ENCODE results near the gene ZNF827. TPM values are rescaled to one million over a fixed set of nuclear protein-coding genes. Genes with fewer than 3 reads are reported as not detected.
A peak's percentile ranks its signal among the peaks of the same experiment; 100 is the strongest.

The ZNF827 gene
- total RNA-seq, 1 donor from 2014 or later = 23.8 TPM

GRCh38 chr4:145859926-145860325, 78.7 kb downstream of the ZNF827 start:
- H3K27me3 Mint-ChIP-seq (ENCODE audit: low read depth) = no peaks in the 10 kb centered on the region
- H3K36me3 Mint-ChIP-seq (ENCODE audit: low read depth) = peaks cover 3% of the 10 kb centered on the region
- H3K27ac Mint-ChIP-seq (ENCODE audit: unreplicated experiment) = peak overlapping the region; percentile 34
- peaks cover 4% of the 10 kb centered on the region for H3K9me3 Mint-ChIP-seq (ENCODE audit: low read depth)
- no peak overlapping the region for H3K4me3 Mint-ChIP-seq (ENCODE audit: unreplicated experiment)
- H3K4me1 Mint-ChIP-seq (ENCODE audit: low read depth) = peaks cover 43% of the 10 kb centered on the region
- no peak for TF ChIP-seq CTCF (IDR thresholded peaks at IDR 0.05)
- DNase-seq (ENCODE audit: low spot score) = no peak

GRCh38 chr4:145859426-145859825, 79.2 kb downstream of the ZNF827 start:
- Mint-ChIP-seq H3K9me3 (ENCODE audit: low read depth) (peaks cover 4% of the 10 kb centered on the region), H3K27ac (ENCODE audit: unreplicated experiment) (no peak overlapping the region), H3K27me3 (ENCODE audit: low read depth) (no peaks in the 10 kb centered on the region), H3K36me3 (ENCODE audit: low read depth) (peaks cover 5% of the 10 kb centered on the region), H3K4me1 (ENCODE audit: low read depth) (peaks cover 43% of the 10 kb centered on the region), H3K4me3 (ENCODE audit: unreplicated experiment) (no peak overlapping the region)
- TF ChIP-seq CTCF (IDR thresholded peaks at IDR 0.05) = no peak
- DNase-seq (ENCODE audit: low spot score) = no peak

GRCh38 chr4:145852256-145852839, 86.3 kb downstream of the ZNF827 start:
- H3K4me1 Mint-ChIP-seq (ENCODE audit: low read depth) = peaks cover 11% of the 10 kb centered on the region
- H3K36me3 Mint-ChIP-seq (ENCODE audit: low read depth) = peaks cover 11% of the 10 kb centered on the region
- DNase-seq (ENCODE audit: low spot score) = no peak
- H3K27me3 Mint-ChIP-seq (ENCODE audit: low read depth) = no peaks in the 10 kb centered on the region
- H3K27ac Mint-ChIP-seq (ENCODE audit: unreplicated experiment) = no peak overlapping the region
- H3K4me3 Mint-ChIP-seq (ENCODE audit: unreplicated experiment) = no peak overlapping the region
- TF ChIP-seq CTCF (IDR thresholded peaks at IDR 0.05) = no peak
- no peaks in the 10 kb centered on the region for H3K9me3 Mint-ChIP-seq (ENCODE audit: low read depth)

- no peak for TF ChIP-seq CTCF (IDR thresholded peaks at IDR 0.05)
- peaks cover 11% of the 10 kb centered on the region for H3K4me1 Mint-ChIP-seq (ENCODE audit: low read depth)
- no peaks in the 10 kb centered on the region for H3K9me3 Mint-ChIP-seq (ENCODE audit: low read depth)
- H3K27ac Mint-ChIP-seq (ENCODE audit: unreplicated experiment) = peak overlapping the region; percentile 56
- H3K27me3 Mint-ChIP-seq (ENCODE audit: low read depth) = no peaks in the 10 kb centered on the region
- no peak for DNase-seq (ENCODE audit: low spot score)
- H3K4me3 Mint-ChIP-seq (ENCODE audit: unreplicated experiment) = no peak overlapping the region
- H3K36me3 Mint-ChIP-seq (ENCODE audit: low read depth) = peaks cover 11% of the 10 kb centered on the region
These were observed 87.0 kb downstream of the ZNF827 start for GRCh38 chr4:145851511-145852201.

GRCh38 chr4:145847764-145848163, 90.9 kb downstream of the ZNF827 start:
- Mint-ChIP-seq H3K27me3 (ENCODE audit: low read depth) (no peaks in the 10 kb centered on the region), H3K27ac (ENCODE audit: unreplicated experiment) (no peak overlapping the region), H3K9me3 (ENCODE audit: low read depth) (no peaks in the 10 kb centered on the region), H3K36me3 (ENCODE audit: low read depth) (peaks cover 19% of the 10 kb centered on the region), H3K4me1 (ENCODE audit: low read depth) (peaks cover 23% of the 10 kb centered on the region), H3K4me3 (ENCODE audit: unreplicated experiment) (no peak overlapping the region)
- no peak for DNase-seq (ENCODE audit: low spot score)
- no peak for TF ChIP-seq CTCF (IDR thresholded peaks at IDR 0.05)

Data from chondrocyte (in vitro differentiated cells).